Ovary (tissue), 9 donors: ENCODE data around the gene ADGRG1. TPM values are rescaled to one million over a fixed set of nuclear protein-coding genes. Genes with fewer than 3 reads are reported as not detected.

Source experiments
- DNase-seq, 5 donors: peaks; one replicate each; pipeline ENCODE4 v3.0.0-alpha.2; 2019 to 2020
- H3K27ac ChIP-seq, 2 donors: fragments of 200-600 bp; one replicate each; pipeline versions ENCODE4 v1.5.1 to v1.8.0; 2019 to 2022
- H3K27me3 ChIP-seq: fragments of 200-600 bp; one replicate; pipeline ENCODE4 v1.8.0; 2022
- H3K36me3 ChIP-seq: fragments of 200-600 bp; sonication (generic); one replicate; pipeline ENCODE4 v1.5.1; 2019
- H3K4me1 ChIP-seq: one replicate; pipeline ENCODE4 v1.8.1; 2013; ENCODE audit warnings: mild to moderate bottlenecking, moderate library complexity; ENCODE audit not compliant: insufficient read depth
- H3K4me3 ChIP-seq: fragments of 200-600 bp; sonication (generic); one replicate; pipeline ENCODE4 v1.5.1; 2017
- H3K9me3 ChIP-seq, 2 donors: fragments of 200-600 bp in 1 of 2; sonication (generic) in 1 of 2; one replicate each; pipeline versions ENCODE4 v1.5.1 to v1.8.1; 2013 to 2019; ENCODE audit warnings: mild to moderate bottlenecking in 1 of 2, moderate library complexity in 1 of 2
- EP300 ChIP-seq: sonication (generic); formaldehyde crosslinking; IDR thresholded peaks from one replicate; pipeline ENCODE4 v1.6.1; 2017; ENCODE audit warnings: antibody characterized with exemption
- POLR2A ChIP-seq: fragments of 450-650 bp; IDR thresholded peaks from one replicate; pipeline ENCODE4 v1.6.1; 2017; ENCODE audit warnings: antibody characterized with exemption, mild to moderate bottlenecking, moderate library complexity
- WGBS, 3 donors: extraction: QIAGEN DNeasy Blood & Tissue Kit in 1 of 3; methylation state at CpG; one replicate each; pipeline versions ENCODE4 v1.1.5 to v1.1.7; 2013 to 2017; 5-methylcytosine and 5-hydroxymethylcytosine counted together
- intact Hi-C, 4 donors: fragments of 100-400 bp; cut with DNase I; formaldehyde crosslinking; loops; one replicate each; pipeline versions ENCODE4 v1.11.0 to v1.15.1; 2022 to 2023
- polyA plus RNA-seq, 2 donors: library from polyadenylated mRNA; stranded (reverse); fragments of 200-250 nt in 1 of 2; fragments of 350-450 nt in 1 of 2; fragmentation: Illumina TruSeq in 1 of 2; extraction: RNeasy Lipid Tissue Mini Kit (QIAGEN cat#74804) in 1 of 2; gene quantifications; one replicate each; pipeline ENCODE4 v1.2.3, GENCODE V29; 2013 to 2014
- total RNA-seq, 7 donors: library from RNA; depleted of rRNA in 2 of 7; stranded (reverse); fragments of >200 nt in 2 of 7; fragmentation: NEBNext Ultra II Directional in 3 of 7; extraction: Animal tissue kit (Norgen Biotek cat#: 25700) in 3 of 7; gene quantifications; one replicate each; pipeline versions ENCODE4 v1.1.0 to v1.2.4, GENCODE V29; 2016 to 2023
- TF ChIP-seq, protein P1 (sequence below), 3 donors: fragments of 450-650 bp in 2 of 3; fragments of 200-600 bp in 1 of 3; IDR thresholded peaks; one replicate each; pipeline versions ENCODE4 v1.5.1 to v1.8.0; 2016 to 2022; ENCODE audit warnings: antibody characterized with exemption in 3 of 3, mild to moderate bottlenecking in 1 of 3
- donor health status: DM: no; HTN: no; CAD: no; lungs with moderate emphysema.
- donor health status: DM: no; HTN: no; CAD: no.
- donor health status: Bipolar disorder and iron deficiency.
- donor health status: DM: yes; HTN: yes; CAD: no.
- donor health status: DM: no; HTN: no; CAD: no.
- donor health status: DM: yes; HTN: yes; CAD: no.

The ADGRG1 gene
- total and polyA plus RNA-seq, 9 donors = 6.2 to 54.0 (median 9.1) TPM

DNA sequence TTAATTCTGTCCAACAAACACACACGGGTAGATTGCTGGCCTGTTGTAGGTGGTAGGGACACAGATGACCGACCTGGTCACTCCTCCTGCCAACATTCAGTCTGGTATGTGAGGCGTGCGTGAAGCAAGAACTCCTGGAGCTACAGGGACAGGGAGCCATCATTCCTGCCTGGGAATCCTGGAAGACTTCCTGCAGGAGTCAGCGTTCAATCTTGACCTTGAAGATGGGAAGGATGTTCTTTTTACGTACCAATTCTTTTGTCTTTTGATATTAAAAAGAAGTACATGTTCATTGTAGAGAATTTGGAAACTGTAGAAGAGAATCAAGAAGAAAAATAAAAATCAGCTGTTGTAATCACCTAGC is 36.2 kb downstream of the ADGRG1 start:
- 78 to 84% (median 80%) methylated on average over 6 of the region's 6 CpGs for WGBS, 3 donors
- DNase-seq = no peak
- TF ChIP-seq EP300 = no peak
- TF ChIP-seq POLR2A = no peak
- TF ChIP-seq, protein P1, sequence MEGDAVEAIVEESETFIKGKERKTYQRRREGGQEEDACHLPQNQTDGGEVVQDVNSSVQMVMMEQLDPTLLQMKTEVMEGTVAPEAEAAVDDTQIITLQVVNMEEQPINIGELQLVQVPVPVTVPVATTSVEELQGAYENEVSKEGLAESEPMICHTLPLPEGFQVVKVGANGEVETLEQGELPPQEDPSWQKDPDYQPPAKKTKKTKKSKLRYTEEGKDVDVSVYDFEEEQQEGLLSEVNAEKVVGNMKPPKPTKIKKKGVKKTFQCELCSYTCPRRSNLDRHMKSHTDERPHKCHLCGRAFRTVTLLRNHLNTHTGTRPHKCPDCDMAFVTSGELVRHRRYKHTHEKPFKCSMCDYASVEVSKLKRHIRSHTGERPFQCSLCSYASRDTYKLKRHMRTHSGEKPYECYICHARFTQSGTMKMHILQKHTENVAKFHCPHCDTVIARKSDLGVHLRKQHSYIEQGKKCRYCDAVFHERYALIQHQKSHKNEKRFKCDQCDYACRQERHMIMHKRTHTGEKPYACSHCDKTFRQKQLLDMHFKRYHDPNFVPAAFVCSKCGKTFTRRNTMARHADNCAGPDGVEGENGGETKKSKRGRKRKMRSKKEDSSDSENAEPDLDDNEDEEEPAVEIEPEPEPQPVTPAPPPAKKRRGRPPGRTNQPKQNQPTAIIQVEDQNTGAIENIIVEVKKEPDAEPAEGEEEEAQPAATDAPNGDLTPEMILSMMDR (IDR thresholded peaks at IDR 0.05) = no peak
- Histone ChIP-seq H3K27ac (no peak overlapping the region), H3K9me3 (no peaks in the 10 kb centered on the region), H3K27me3 (no peaks in the 10 kb centered on the region), H3K36me3 (no peaks in the 10 kb centered on the region), H3K4me1 (no peaks in the 10 kb centered on the region), H3K4me3 (no peak overlapping the region)
- intact Hi-C loops = no loop called here

- Histone ChIP-seq H3K27ac (no peak overlapping the region), H3K27me3 (no peaks in the 10 kb centered on the region), H3K36me3 (no peaks in the 10 kb centered on the region), H3K9me3 (no peaks in the 10 kb centered on the region), H3K4me3 (no peak overlapping the region), H3K4me1 (no peaks in the 10 kb centered on the region)
- TF ChIP-seq POLR2A = no peak
- TF ChIP-seq, protein P1 (IDR thresholded peaks at IDR 0.05) = no peak
- DNase-seq = no peak
- WGBS, 3 donors = 53 to 85% (median 75%) methylated on average over 3 to 4 of the region's 4 CpGs
- intact Hi-C loops = no loop called here
These were observed 37.1 kb downstream of the ADGRG1 start for GRCh38 chr16:57665541-57665940.

- Histone ChIP-seq H3K36me3 (no peaks in the 10 kb centered on the region), H3K4me1 (no peaks in the 10 kb centered on the region), H3K9me3 (no peaks in the 10 kb centered on the region), H3K27me3 (no peaks in the 10 kb centered on the region), H3K27ac (no peak overlapping the region), H3K4me3 (no peak overlapping the region)
- WGBS, 3 donors = 79 to 87% (median 83%) methylated on average over 10 to 11 of the region's 11 CpGs
- TF ChIP-seq, protein P1 (IDR thresholded peaks at IDR 0.05) = no peak
- no peak for TF ChIP-seq EP300
- no peak for TF ChIP-seq POLR2A
- DNase-seq = no peak
- intact Hi-C loops = no loop called here
These were observed 38.1 kb downstream of the ADGRG1 start for GRCh38 chr16:57666353-57667047.

DNA sequence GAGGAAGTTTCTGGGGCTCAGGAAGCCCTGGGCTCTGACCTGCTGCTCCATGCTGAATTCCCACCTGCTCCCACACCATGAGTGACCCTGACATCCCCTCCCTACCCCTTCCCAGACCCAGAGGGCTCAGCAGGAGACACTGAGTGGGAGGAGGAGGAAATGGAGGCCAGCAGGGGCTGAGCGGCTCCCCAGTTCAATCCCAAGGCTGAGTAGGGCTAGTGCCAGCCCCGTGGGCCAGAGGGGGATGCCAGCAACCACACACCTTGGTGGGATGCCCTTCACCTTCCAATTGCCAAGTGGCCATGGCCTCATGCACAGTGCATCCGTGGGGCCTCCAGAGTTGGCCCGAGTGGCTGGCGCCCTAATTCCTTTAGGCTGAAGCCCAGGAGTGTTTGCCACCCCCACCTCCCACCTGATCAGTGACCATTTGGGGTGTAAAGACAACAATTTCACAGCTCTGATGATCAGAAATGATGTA is 38.7 kb downstream of the ADGRG1 start:
- no peak for DNase-seq
- no peak overlapping the region for H3K4me3 ChIP-seq
- H3K27ac ChIP-seq = no peak overlapping the region
- intact Hi-C loops = no loop called here
- no peaks in the 10 kb centered on the region for H3K36me3 ChIP-seq
- 68 to 72% (median 69%) methylated on average over 5 of the region's 5 CpGs for WGBS, 3 donors
- no peaks in the 10 kb centered on the region for H3K4me1 ChIP-seq
- TF ChIP-seq EP300 (no peak), POLR2A (no peak)
- TF ChIP-seq, protein P1 (IDR thresholded peaks at IDR 0.05) = no peak
- no peaks in the 10 kb centered on the region for H3K27me3 ChIP-seq
- no peaks in the 10 kb centered on the region for H3K9me3 ChIP-seq
